GM18526 (cell line): ENCODE data around the gene GPR153.

Source experiments
- POLR2A ChIP-seq: IDR thresholded peaks from 3 replicates; pipeline ENCODE4 v1.6.1; 2011; ENCODE audit not compliant: insufficient read length; ENCODE audit errors: extremely low read depth

The GPR153 gene

GRCh38 chr1:6292102-6292501, 31.2 kb upstream of the GPR153 start:
- TF ChIP-seq POLR2A = no peak

GRCh38 chr1:6288665-6289064, 27.8 kb upstream of the GPR153 start:
- TF ChIP-seq POLR2A = no peak

GRCh38 chr1:6288026-6288425, 27.1 kb upstream of the GPR153 start:
- no peak for TF ChIP-seq POLR2A

DNA sequence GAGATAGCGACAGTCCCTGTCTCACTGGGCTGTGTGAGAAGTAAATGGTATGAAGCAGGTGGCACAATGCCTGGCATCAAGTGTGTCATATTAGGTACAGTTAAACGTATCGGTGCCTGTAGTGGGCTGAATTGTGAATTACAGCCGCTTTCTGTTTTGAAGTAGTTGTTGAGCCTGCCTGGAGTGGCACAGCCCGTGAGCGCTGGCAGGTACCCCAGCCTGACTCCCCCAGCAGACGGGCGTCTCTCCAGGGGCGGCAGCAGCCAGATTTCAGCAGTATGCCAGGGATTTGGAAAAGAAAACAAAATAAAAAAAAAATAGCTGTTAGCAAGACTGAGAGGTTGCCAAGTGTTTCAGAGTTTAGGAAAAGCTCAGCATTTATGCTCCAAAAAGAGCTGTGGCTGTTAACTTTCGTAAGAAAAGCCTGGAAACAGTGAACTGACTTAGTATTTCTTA, 26.6 kb upstream of the GPR153 start:
- no peak for TF ChIP-seq POLR2A

GRCh38 chr1:6287029-6287428, 26.1 kb upstream of the GPR153 start:
- TF ChIP-seq POLR2A = no peak

- no peak for TF ChIP-seq POLR2A
Observed at GRCh38 chr1:6286266-6286665, 25.4 kb upstream of the GPR153 start.

DNA sequence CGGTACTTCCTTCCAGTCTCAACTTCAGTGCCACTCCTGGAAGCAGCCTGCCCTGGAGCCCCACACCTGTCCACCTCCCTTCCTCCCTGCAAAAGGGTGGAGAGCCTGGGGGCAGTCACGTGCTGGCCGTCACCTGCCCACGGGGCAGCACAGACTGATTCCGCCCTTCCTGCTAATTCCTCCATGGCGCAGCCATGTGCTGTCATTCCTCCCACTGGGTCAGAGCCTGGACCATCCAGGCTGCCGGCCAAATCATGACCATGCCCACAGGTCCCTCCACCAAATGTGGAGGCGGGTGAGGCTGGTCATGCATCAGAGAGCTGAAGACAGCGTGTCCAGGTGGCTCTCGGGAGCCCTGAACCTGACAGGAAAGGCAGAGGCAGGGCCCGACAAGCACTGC, 24.4 kb upstream of the GPR153 start:
- TF ChIP-seq POLR2A = no peak

GRCh38 chr1:6282577-6283270, 21.8 kb upstream of the GPR153 start:
- no peak for TF ChIP-seq POLR2A

DNA sequence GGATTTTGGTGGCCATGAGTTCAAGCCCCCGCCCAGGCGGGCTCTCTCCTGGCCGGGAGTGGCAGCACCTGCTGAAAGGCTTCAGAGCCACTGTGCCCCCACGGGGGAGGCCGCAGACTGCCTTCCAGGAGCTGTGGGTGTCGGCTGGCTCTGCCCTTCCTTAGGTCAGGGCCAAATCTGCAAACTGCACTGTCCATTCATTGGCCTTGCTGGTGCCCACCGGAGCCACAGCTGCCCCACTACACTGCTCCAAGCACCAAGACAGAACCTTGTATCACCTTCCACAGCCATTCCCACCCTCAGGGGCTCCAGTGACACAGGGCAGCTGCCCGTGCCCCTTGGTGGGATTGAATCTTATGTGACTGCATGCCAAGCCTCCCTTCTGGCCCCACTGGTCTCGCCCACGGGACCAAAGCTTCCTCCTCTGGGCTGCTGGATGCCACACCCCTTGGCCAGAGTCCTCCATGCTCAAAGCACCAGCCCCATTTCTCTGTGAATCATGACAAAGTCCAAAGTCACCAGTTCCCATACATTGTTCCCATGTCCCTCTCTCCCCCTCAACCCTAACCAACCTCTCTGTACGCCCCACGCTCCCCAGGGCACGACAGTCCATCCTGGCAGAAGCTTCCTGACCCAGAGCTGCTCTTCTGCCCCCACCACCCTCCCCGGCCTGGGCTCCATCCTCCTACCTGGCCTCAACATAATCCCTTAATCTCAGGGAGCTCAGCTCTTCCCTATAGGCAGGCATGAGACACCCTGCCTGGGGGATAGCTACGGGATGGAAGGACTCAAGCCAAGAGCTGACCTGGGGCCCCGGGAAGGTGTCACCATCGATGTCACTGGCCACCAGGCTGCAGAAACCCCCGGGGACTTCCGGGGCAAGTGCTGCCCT, 20.9 kb upstream of the GPR153 start:
- TF ChIP-seq POLR2A = no peak

- no peak for TF ChIP-seq POLR2A
Observed at GRCh38 chr1:6280761-6281451, 20.0 kb upstream of the GPR153 start.

DNA sequence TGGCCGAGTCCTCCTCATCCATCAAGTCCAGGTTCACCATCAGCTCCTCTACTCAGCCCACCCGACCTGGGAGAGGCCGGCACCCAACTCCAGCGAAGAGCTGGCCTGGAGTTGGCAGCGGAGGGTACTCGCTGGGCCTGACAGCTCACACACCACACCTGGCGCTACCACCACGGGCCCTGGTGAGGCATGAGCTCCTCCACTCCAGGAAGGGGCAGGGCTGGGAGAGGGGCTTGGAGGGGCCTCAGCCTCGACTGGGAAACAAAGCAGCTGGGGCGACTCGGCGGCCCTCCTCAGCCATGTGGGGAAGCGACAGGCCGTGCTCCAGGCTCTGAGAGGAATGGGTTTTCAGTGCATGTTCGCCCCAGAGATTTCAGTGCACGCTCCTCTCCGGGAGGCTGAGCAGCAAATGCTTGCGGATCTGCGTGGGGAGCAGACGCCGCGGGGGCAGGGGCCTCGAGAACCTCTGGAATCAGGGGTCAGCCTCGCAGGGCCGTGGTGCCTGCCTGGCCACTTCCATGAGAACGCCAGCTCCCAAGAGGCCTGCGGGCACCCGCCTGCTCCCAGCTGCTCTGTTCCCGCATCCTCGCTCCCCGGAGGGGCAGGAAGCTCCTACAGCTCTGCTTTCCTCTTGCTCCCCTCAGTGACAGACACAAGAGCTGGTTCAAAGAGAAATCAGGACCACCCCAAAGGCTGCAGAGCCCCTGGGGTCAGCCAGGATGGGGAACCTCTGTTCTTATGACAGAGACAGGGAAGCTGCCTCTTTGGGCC, 18.9 kb upstream of the GPR153 start:
- no peak for TF ChIP-seq POLR2A

GRCh38 chr1:6279066-6279465, 18.2 kb upstream of the GPR153 start:
- TF ChIP-seq POLR2A = no peak

- TF ChIP-seq POLR2A = no peak
Observed at GRCh38 chr1:6278263-6278662, 17.4 kb upstream of the GPR153 start.

DNA sequence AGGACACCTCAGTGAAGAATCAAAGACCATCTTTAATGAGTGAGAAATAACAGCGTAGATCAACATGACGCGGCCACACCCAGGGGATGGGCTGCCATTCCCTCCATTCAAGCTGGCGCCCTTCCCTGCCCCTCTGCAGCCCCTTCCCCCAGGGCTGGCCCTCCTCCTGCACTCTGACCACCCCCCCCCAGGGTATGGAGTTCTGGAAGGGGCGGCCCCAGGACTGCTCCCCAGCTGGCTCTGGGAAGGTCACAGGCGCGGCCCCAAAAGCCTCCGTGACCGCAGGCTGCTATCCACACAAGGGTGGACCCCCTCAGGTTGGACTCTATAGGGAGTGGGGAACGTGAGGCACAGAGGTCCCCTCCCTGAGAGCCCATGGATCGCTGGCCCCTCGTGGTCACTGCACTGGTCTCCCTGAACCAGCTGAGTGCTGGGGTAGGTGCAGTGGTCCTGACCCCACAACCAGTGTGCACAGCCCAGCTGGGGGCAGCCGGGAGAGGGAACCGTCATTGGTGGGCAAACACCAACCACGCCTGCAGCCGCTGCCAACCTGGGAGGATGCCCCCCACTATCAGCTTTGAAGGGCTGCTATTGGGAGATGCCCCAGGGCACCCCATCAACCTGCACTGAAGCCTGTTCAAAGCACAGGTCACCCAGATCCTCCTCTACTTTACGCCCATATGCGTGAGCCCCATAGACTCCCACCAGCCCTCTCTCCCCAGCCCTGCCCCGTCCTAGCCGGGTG, 16.1 kb upstream of the GPR153 start:
- no peak for TF ChIP-seq POLR2A
